Stimulated activated CD4-positive, alpha-beta T cell treated with anti-CD3 and anti-CD28 coated beads, Interleukin-4, amount 100 ng/mL, for 1 hour (primary cell): ENCODE results near the gene SLC38A2.

ENCODE experiments used
- DNase-seq: peaks from one replicate; pipeline ENCODE4 v3.0.0-alpha.2; 2020

SLC38A2 gene

DNA sequence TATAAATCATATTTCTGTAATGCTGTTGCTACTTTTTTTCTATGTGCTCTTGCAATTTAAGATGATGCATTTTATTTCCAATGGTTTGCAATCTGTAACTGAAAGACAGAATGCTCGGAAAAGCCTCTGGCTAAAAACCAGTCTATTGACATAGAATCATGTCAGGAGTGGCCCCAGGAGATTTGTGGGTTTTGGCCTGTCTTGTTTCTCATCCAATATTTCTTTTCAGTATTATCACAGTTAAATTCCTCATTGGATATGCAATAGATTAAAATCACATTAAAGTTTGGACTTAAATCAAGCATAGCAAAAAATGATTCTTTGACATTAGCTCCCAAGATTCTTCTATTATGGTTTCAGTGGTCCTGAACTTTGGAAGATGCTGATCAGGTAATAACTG is 19.1 kb upstream of the SLC38A2 start:
- no peak for DNase-seq

DNA sequence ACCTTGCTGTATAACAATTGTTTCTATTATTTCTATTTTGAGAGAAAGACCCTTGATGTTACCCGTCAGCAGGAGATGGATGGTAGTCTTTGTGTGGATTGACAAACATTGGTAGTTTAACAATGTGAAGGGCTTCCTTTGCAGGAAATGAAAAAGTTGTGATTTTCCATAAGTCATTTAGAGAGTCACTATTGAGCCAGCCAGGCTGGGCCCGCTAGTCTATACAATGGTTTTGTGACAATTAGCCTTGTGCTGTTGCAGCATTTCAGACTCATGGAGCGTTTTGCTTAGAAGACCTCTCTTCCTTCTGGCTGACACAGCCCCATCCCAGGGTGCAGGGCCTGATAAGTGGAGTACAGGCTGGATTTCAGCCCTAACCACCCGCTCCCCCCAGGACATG is 18.3 kb upstream of the SLC38A2 start:
- DNase-seq = no peak

DNA sequence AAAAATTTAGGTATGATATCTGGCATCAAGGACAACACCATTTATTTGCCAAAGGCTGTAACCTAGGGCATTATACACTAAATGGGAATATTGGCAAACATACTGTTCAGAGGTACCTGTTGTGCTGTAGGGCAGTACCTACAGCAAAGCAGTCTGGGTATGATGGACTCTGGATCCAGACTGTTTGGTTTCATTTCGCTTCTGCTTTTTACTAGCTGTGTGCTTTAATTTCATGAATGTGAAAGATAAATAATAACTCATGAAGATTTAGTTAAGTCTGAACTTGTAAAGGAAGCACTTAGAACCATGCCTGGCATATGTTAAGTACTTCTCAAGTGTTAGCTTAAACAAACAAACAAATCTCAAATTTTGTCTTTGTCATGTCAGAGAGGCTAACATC is 17.7 kb upstream of the SLC38A2 start:
- no peak for DNase-seq

- DNase-seq = no peak
Measured at GRCh38 chr12:46389031-46389616, 16.6 kb upstream of the SLC38A2 start.

GRCh38 chr12:46388427-46389021 is 16.0 kb upstream of the SLC38A2 start:
- no peak for DNase-seq

DNA sequence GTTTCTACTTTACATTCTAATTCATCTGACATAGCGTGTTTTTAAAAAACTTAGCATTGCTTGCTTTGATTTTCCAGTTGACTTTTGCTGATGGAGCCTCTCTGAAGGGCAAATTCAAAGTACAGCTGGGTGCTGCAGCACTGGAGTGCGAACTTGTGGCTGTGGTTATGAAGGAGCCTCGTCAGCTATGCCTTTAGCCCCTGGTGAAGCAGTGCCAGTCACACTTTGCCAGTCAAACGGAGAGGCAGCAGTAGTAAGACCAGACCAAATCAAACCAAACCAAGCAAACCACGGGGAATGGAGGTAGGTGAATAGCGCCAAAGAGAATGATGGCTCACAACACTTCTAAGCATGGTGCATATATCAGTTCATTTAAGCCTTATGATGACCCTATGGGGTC is 15.1 kb upstream of the SLC38A2 start:
- no peak for DNase-seq

GRCh38 chr12:46386877-46387629 is 14.5 kb upstream of the SLC38A2 start:
- DNase-seq = no peak

GRCh38 chr12:46386360-46386867 is 13.8 kb upstream of the SLC38A2 start:
- no peak for DNase-seq

DNA sequence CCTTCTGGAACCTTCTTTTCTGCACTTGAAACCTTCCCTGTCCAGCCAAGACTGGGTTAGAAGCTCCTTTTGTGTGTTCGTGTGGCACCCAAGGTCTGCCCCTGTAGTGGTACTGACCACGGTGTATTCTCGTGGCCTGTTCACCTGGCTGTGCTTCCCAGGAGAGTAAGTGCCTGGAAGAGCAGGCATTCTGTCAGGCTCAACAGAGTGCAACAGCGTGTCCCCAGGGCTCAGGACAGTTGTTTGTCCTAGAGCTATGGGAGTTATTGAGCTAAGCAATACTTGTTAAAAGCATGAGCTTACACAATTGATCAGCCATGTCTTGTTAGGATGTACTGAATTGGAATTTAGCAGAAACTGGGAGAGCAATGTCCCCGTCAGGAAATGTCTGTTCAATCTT is 12.9 kb upstream of the SLC38A2 start:
- no peak for DNase-seq

DNA sequence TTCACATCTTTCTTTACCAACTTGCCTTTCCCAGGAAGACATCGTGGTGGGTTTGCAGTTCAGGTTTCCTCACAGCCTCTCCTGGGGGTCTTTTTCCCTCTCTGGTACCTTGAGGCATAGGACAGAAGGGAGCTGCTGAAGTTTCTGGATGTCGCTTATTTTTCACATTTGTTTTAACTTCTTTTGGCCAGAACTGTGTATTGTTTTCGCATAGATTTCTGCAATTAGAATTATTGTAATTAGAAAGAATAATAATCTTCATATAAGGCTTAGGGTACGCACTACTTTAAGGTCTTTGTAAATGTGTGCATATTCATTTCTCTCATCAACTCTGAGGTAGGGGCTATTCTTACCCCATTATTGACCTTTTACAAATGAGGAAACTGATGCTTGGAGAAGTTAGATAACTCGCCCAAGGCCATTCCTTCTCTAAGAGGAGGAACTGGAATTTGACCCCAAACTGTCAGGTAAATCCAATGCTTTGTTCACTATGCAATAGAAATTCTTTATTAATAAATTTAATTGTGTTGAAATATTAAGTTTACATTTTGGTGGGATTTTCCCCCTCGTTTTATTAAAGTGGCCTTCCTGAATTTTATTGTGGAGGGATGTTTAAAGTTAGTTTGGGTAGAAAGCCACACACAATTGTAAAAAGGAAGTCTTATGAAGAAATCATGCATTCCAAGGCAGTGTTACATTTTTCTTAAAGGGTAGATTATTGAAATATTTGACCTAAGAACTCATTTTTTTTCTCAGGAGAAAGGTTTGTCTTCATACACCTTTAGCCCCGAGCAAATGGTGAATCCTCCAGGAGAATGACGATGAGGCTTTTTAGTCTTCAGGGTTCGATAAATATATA is 12.1 kb upstream of the SLC38A2 start:
- no peak for DNase-seq

DNA sequence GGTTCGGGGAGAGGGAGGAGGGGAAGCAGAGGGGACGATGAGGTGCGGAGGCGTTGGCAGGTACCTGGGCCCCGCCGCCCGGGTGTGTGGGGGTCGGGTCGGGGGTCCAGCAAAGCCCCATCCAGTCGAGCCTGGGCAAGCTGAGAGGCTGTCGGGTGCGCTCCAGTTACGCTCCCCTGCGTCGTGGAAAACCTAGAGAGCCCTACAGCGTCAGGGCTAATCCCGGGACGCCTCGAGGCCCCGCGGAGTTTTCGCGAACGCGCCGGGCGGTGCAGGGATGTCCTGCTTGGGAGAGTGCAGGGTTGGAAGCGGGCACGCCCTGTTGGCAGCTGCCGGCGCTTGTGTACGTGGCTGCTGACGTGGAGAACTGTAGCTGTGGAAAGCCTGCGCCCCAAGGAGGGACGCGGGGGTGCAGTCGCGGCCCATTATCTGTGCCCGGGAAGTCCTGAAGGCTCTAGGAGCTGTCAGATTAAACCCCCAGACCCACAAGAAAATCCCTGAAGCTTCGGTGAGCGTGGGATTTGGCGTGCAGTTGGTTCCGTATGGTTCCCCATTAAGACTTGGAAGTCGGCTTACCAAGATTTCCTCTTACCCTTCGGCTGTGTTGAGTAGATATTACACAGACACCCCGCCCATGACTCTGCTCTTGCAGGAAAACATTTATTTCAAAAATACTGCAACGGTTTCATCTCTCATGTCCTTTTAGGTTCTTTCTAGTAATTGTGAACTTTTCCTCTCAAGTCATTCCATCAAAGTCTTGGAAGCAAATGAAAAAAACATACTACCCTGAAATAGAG is 11.3 kb upstream of the SLC38A2 start:
- DNase-seq = peak; percentile 65

- peak; percentile 93 for DNase-seq
Measured at GRCh38 chr12:46382964-46383653, 10.5 kb upstream of the SLC38A2 start.

GRCh38 chr12:46382408-46382963 is 9.9 kb upstream of the SLC38A2 start:
- DNase-seq = no peak

GRCh38 chr12:46380881-46381280 is 8.3 kb upstream of the SLC38A2 start:
- DNase-seq = no peak

DNA sequence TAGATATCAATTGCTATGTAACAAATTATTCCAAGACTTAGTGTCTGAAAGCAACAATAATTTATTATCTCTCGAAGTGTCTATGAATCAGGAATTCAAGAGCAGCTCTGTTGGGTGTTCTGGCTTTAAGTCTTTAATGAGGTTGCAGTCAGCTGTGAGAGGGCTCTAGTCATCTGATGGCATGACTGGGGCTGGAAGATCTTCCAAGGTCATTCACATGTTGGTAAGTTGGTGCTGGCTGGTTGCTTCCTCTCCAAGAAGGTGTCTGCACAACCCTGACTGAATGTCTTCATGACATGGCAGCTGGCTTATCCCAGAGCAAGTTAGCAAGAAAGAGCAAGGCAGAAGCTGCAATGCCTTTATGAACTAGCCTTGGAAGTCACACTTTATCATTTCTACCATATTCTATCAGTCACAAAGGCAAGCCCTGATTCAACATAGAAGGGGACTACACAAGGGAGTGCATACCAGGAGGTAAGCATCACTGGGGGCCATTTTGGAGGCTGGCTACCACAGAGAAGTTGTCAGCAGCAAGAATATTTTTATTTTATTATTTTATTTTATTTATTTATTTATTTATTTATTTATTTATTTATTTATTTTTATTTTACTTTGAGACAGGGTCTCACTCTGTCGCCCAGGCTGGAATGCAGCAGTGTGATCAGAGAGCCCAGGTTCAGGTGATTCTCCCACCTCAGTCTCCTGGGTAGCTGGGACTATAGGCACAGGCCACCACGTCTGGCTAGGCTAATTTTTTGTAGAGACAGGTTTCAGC is 7.6 kb upstream of the SLC38A2 start:
- no peak for DNase-seq

DNA sequence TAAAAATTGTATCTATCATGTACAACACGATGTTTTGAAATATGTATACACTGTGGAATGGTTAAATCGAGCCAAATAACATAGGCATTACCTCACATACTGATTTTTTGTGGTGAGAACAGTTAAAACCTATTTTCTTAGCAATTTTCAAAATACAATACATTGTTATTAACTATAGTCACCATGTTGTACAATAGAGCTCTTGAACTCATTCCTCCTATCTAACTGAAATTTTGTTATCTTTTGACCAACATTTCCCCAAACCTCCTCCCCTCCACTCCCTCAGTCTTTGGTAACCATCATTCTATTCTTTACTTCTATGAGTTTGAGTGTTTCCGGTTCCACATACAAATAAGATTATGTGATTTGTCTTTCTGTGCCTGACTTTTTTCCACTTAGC is 6.8 kb upstream of the SLC38A2 start:
- DNase-seq = no peak

- DNase-seq = no peak
Measured at GRCh38 chr12:46378530-46378929, 6.0 kb upstream of the SLC38A2 start.

GRCh38 chr12:46377678-46378077 is 5.1 kb upstream of the SLC38A2 start:
- no peak for DNase-seq

DNA sequence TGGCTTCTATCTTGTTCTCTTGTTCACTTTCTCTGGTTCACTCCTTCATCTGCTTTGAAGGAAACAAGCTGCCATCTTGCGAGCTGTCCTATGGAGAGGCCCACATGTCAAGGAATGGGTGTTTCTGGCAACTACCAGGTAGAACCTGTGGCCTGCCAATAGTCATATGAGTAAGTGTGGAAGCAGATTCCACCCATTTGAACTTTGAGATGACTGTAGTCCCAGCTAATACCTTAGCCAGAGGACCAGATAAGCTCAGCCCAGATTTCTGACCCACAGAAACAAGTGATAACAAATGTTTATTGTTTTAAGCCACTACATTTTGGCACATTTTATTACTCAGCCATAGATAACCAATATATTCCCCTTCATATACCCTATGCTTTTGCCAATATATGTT is 4.0 kb upstream of the SLC38A2 start:
- DNase-seq = no peak

GRCh38 chr12:46374711-46375110 is 2.1 kb upstream of the SLC38A2 start:
- no peak for DNase-seq

- DNase-seq = no peak
Measured at GRCh38 chr12:46374310-46374709, 1.7 kb upstream of the SLC38A2 start.
